CD14-positive monocyte (primary cell): ENCODE results near the gene KIDINS220. TPM values are rescaled to one million over a fixed set of nuclear protein-coding genes. Genes with fewer than 3 reads are reported as not detected.

Source experiments
- DNase-seq, 3 donors: peaks; one replicate each; pipeline ENCODE4 v3.0.0-alpha.2; 2011 to 2022
- H2AFZ ChIP-seq: 2 replicates; pipeline ENCODE4 v1.6.0; 2012; ENCODE audit warnings: mild to moderate bottlenecking, low read depth, low read length, inconsistent platforms; ENCODE audit not compliant: insufficient read depth, poor library complexity, severe bottlenecking
- H3K27ac ChIP-seq, 2 donors: 1 replicate in 1 of 2; 2 replicates in 1 of 2; pipeline ENCODE4 v1.5.1; 2012 to 2013; ENCODE audit warnings: low read length in 2 of 2, control low read depth in 1 of 2, inconsistent platforms in 1 of 2, low read depth in 1 of 2, mild to moderate bottlenecking in 1 of 2
- H3K27me3 ChIP-seq, 2 donors: one replicate each; pipeline versions ENCODE4 v1.6.0 to v1.6.1; 2011 to 2013; ENCODE audit warnings: low read length in 2 of 2; ENCODE audit not compliant: control insufficient read depth in 2 of 2, insufficient read depth in 2 of 2
- H3K36me3 ChIP-seq, 2 donors: replicated peaks in 1 of 2; 1 replicate in 1 of 2; 2 replicates in 1 of 2; pipeline versions ENCODE4 v1.5.1 to v1.6.1; 2012 to 2013; ENCODE audit warnings: low read length in 2 of 2, control low read depth in 1 of 2, inconsistent platforms in 1 of 2, mild to moderate bottlenecking in 1 of 2; ENCODE audit not compliant: insufficient read depth in 2 of 2, control insufficient read depth in 1 of 2
- H3K4me1 ChIP-seq, 2 donors: 1 replicate in 1 of 2; 2 replicates in 1 of 2; pipeline versions ENCODE4 v1.5.1 to v1.6.1; 2012 to 2013; ENCODE audit warnings: low read length in 2 of 2, control low read depth in 1 of 2, inconsistent platforms in 1 of 2, mild to moderate bottlenecking in 1 of 2, moderate library complexity in 1 of 2; ENCODE audit not compliant: insufficient read depth in 2 of 2, control insufficient read depth in 1 of 2
- H3K4me2 ChIP-seq: replicated peaks from 2 replicates; pipeline ENCODE3; 2012; ENCODE audit warnings: low read length, moderate library complexity, mild to moderate bottlenecking; ENCODE audit not compliant: poor library complexity, severe bottlenecking; ENCODE audit errors: extremely low read depth
- H3K4me3 ChIP-seq, 3 experiments: fragments of 200-600 bp in 1 of 3; sonication (generic) in 1 of 3; replicated peaks in 1 of 3; 1 replicate in 2 of 3; 2 replicates in 1 of 3; pipeline ENCODE4 v1.5.1; 2011 to 2013; ENCODE audit warnings: low read length in 3 of 3, mild to moderate bottlenecking in 3 of 3, control low read depth in 2 of 3, low read depth in 2 of 3, inconsistent platforms in 1 of 3, moderate library complexity in 1 of 3
- H3K79me2 ChIP-seq: 2 replicates; pipeline ENCODE4 v1.6.0; 2012; ENCODE audit warnings: mild to moderate bottlenecking, control low read depth, inconsistent platforms, low read length, moderate library complexity; ENCODE audit not compliant: insufficient read depth
- H3K9ac ChIP-seq: 2 replicates; pipeline ENCODE4 v1.6.0; 2017; ENCODE audit warnings: low read length, mild to moderate bottlenecking; ENCODE audit not compliant: insufficient read depth, poor library complexity, severe bottlenecking
- H3K9me3 ChIP-seq, 2 donors: replicated peaks in 1 of 2; 1 replicate in 1 of 2; 2 replicates in 1 of 2; pipeline versions ENCODE4 v1.5.1 to v1.6.1; 2012 to 2013; ENCODE audit warnings: low read length in 2 of 2, control low read depth in 1 of 2; ENCODE audit not compliant: control insufficient read depth in 1 of 2, insufficient read depth in 1 of 2
- H4K20me1 ChIP-seq: 2 replicates; pipeline ENCODE4 v1.6.0; 2012; ENCODE audit warnings: mild to moderate bottlenecking, low read length, control low read depth, moderate library complexity; ENCODE audit not compliant: insufficient read depth
- H3K27ac Mint-ChIP-seq, 7 donors: one replicate each; pipeline ENCODE4 v1.8.0; 2020; ENCODE audit warnings: mild to moderate bottlenecking in 7 of 7, mixed read lengths in 7 of 7, moderate library complexity in 6 of 7, inconsistent platforms in 2 of 7
- H3K27me3 Mint-ChIP-seq, 3 donors: one replicate each; pipeline ENCODE4 v1.8.0; 2021 to 2022; ENCODE audit warnings: low read depth in 3 of 3, mild to moderate bottlenecking in 3 of 3, mixed read lengths in 3 of 3, moderate library complexity in 3 of 3, inconsistent platforms in 1 of 3
- H3K36me3 Mint-ChIP-seq, 2 donors: one replicate each; pipeline ENCODE4 v1.8.0; 2020; ENCODE audit warnings: mixed read lengths in 2 of 2, inconsistent platforms in 1 of 2, mild to moderate bottlenecking in 1 of 2
- H3K4me1 Mint-ChIP-seq: one replicate; pipeline ENCODE4 v1.8.0; 2020; ENCODE audit warnings: mild to moderate bottlenecking, mixed read lengths
- H3K4me3 Mint-ChIP-seq, 2 donors: one replicate each; pipeline ENCODE4 v1.8.0; 2020; ENCODE audit warnings: mild to moderate bottlenecking in 2 of 2, mixed read lengths in 2 of 2, moderate library complexity in 1 of 2
- H3K9me3 Mint-ChIP-seq, 7 donors: one replicate each; pipeline ENCODE4 v1.8.0; 2020 to 2022; ENCODE audit warnings: mixed read lengths in 7 of 7, mild to moderate bottlenecking in 6 of 7, moderate library complexity in 6 of 7, inconsistent platforms in 2 of 7
- CTCF ChIP-seq: fragments of 200-600 bp; IDR thresholded peaks from one replicate; pipeline ENCODE4 v1.8.0; 2022; ENCODE audit warnings: antibody characterized with exemption, mild to moderate bottlenecking
- WGBS: methylation state at CpG from one replicate; pipeline ENCODE4 v1.1.5; 2013; ENCODE audit warnings: missing lambda C conversion rate; ENCODE audit not compliant: insufficient coverage; 5-methylcytosine and 5-hydroxymethylcytosine counted together
- intact Hi-C, 2 donors: fragments of 100-400 bp; cut with micrococcal nuclease; formaldehyde crosslinking; loops; one replicate each; pipeline versions ENCODE4 v1.15.0 to v1.15.1; 2023
- polyA plus RNA-seq, 3 donors: library from polyadenylated mRNA; depleted of rRNA in 1 of 3; unstranded in 2 of 3; stranded (reverse) in 1 of 3; fragments of 300-500 nt in 2 of 3; fragments of >200 nt in 1 of 3; fragmentation: Illumina TruSeq in 2 of 3; gene quantifications; 1 replicate in 2 of 3; 2 replicates in 1 of 3; pipeline ENCODE4 v1.2.3, GENCODE V29; 2012 to 2021

Gene KIDINS220
- polyA plus RNA-seq, 3 donors = 12.1 to 26.7 (median 26.3) TPM

DNA sequence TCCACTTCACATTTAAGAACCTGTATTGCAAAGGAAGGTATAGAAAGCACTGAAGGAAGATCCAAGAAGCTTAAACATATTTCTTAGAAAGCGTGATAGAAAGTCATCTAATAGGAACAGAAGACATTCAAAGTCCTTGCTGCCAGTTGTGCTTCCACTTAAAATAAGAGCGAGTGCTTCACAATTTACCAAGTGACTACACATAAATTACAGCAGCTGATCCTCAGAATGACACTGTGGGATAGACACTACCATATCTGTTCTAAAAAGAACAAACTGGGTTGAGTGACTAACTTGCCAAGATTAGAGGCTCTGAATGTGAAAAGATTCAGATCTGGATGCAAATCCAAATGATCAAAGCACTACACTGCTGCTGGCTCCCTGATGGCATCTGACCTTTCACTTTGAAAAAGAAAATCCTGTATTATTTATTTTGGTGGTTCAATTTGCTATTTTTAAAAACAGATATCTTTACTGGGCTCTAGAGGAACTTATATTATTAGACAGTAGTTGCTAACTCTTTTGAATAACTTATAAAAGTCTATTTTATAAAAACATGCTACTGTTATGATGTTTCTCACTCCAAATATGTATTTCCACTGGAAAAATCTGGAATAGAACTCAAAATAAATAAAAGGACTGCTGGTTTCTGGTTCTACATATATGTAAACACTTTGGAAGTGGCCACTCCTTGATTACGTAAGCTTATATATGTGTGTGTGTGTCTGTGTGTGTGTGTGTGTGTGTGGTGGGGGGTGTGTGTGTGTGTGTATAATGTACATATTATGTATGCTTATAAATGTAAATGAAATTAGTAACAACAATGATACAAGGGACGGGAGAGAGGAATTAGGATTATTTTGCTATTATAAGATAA is 57.4 kb downstream of the KIDINS220 start:
- no peaks in the 10 kb centered on the region for H3K4me1 Mint-ChIP-seq
- H3K27me3 ChIP-seq = no peaks in the 10 kb centered on the region
- no peak for TF ChIP-seq CTCF
- H4K20me1 ChIP-seq = peaks cover 33% of the 10 kb centered on the region
- no peaks in the 10 kb centered on the region for H3K9me3 Mint-ChIP-seq
- H3K36me3 Mint-ChIP-seq = peaks cover 73 to 89% of the 10 kb centered on the region in 2 donors
- H3K79me2 ChIP-seq = peaks cover 6% of the 10 kb centered on the region
- H3K9ac ChIP-seq = no peak overlapping the region
- no peak overlapping the region for H3K4me3 Mint-ChIP-seq
- H2AFZ ChIP-seq = no peak overlapping the region
- no peak overlapping the region for H3K27ac Mint-ChIP-seq
- H3K27me3 Mint-ChIP-seq = peaks cover 0 to 3% (median 0%) of the 10 kb centered on the region in 3 donors
- H3K9me3 ChIP-seq = no peaks in the 10 kb centered on the region
- no peak for DNase-seq
- H3K4me1 ChIP-seq = no peaks in the 10 kb centered on the region
- intact Hi-C loops = no loop called here
- no peak overlapping the region for H3K27ac ChIP-seq
- 100% methylated on average over 1 of the region's 4 CpGs for WGBS
- peaks cover 81 to 95% of the 10 kb centered on the region in 2 donors for H3K36me3 ChIP-seq
- no peak overlapping the region for H3K4me3 ChIP-seq
- no peak overlapping the region for H3K4me2 ChIP-seq

DNA sequence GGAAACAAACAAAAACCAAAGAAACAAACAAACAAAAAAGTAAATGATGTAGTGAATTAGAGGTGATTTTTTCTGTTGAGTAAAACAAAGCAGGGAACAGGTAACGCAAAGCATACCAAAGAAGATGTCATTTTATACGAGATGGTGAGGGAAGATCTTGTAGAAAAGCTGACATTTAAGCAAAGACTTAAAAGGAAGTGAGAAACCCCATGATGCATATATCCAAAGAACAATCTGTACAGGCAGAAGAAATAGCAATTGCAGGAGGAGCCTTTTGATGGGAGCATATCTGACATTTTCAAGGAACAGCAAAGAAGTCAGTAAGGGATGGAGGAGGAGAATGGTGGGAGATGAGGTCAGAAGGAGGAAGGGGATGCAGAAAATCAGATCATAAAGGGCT is 63.0 kb downstream of the KIDINS220 start:
- Mint-ChIP-seq H3K27me3 (no peaks in the 10 kb centered on the region), H3K36me3 (peaks cover 60 to 82% of the 10 kb centered on the region in 2 donors), H3K4me3 (no peak overlapping the region), H3K27ac (no peak overlapping the region), H3K9me3 (no peaks in the 10 kb centered on the region), H3K4me1 (no peaks in the 10 kb centered on the region)
- H3K4me3 ChIP-seq = no peak overlapping the region
- H3K4me1 ChIP-seq = no peaks in the 10 kb centered on the region
- no peaks in the 10 kb centered on the region for H3K79me2 ChIP-seq
- H3K27me3 ChIP-seq = no peaks in the 10 kb centered on the region
- H4K20me1 ChIP-seq = no peaks in the 10 kb centered on the region
- peaks cover 86 to 94% of the 10 kb centered on the region in 2 donors for H3K36me3 ChIP-seq
- H3K4me2 ChIP-seq = no peak overlapping the region
- H3K9ac ChIP-seq = no peak overlapping the region
- no peak overlapping the region for H2AFZ ChIP-seq
- WGBS = no CpG with 5 or more reads among the region's 2 CpGs
- no peak for DNase-seq
- no peak for TF ChIP-seq CTCF
- no peaks in the 10 kb centered on the region for H3K9me3 ChIP-seq
- intact Hi-C loops = no loop called here
- H3K27ac ChIP-seq = no peak overlapping the region
